Astrocyte (in vitro differentiated cells and primary cell): ENCODE data around the gene SLC44A1.

Experiments
- CTCF ChIP-seq: IDR thresholded peaks from 2 replicates; pipeline ENCODE4 v1.5.1; 2011; ENCODE audit warnings: low read depth, mild to moderate bottlenecking, inconsistent platforms, low read length, moderate library complexity; ENCODE audit not compliant: insufficient read depth
- EZH2 ChIP-seq: IDR thresholded peaks from 2 replicates; pipeline ENCODE4 v1.6.1; 2012; ENCODE audit warnings: mild to moderate bottlenecking, low read length, inconsistent platforms; ENCODE audit not compliant: insufficient read depth

- TF ChIP-seq CTCF (no peak), EZH2 (no peak)
Observed at GRCh38 chr9:105290418-105290817, 46.0 kb downstream of the SLC44A1 start.
